Bronchial epithelial cell (primary cell): ENCODE results near the gene PEX14. TPM values are rescaled to one million over a fixed set of nuclear protein-coding genes. Genes with fewer than 3 reads are reported as not detected.

Experiments
- DNase-seq: peaks from one replicate; pipeline ENCODE4 v3.0.0-alpha.2; 2010; ENCODE audit warnings: low read depth
- FAIRE-seq: peaks from 2 replicates; lab custom pipeline; 2011; peaks lifted over from hg19 to GRCh38; lab: Jason Lieb, UNC
- H3K27me3 ChIP-seq: 2 replicates; pipeline ENCODE4 v1.5.1; 2011; ENCODE audit warnings: low read length; ENCODE audit not compliant: control insufficient read depth, insufficient read depth
- H3K36me3 ChIP-seq: 2 replicates; pipeline ENCODE4 v1.5.1; 2011; ENCODE audit warnings: low read length; ENCODE audit not compliant: control insufficient read depth, insufficient read depth
- H3K4me3 ChIP-seq: 2 replicates; pipeline ENCODE4 v1.5.1; 2011; ENCODE audit warnings: mild to moderate bottlenecking, low read depth, low read length, control low read depth
- total RNA-seq: library from RNA; depleted of rRNA; stranded (reverse); fragments of >200 nt; gene quantifications from 2 replicates; pipeline ENCODE4 v1.2.1, GENCODE V29; 2014
- TF ChIP-seq, protein P1 (sequence below): IDR thresholded peaks from 2 replicates; pipeline ENCODE4 v1.5.1; 2011; ENCODE audit warnings: mild to moderate bottlenecking, moderate library complexity, low read length, control low read depth, inconsistent platforms; ENCODE audit not compliant: insufficient read depth, severe bottlenecking

PEX14 gene
- total RNA-seq, 1 donor from 2014 or later, result 8.7 TPM

- TF ChIP-seq, protein P1, sequence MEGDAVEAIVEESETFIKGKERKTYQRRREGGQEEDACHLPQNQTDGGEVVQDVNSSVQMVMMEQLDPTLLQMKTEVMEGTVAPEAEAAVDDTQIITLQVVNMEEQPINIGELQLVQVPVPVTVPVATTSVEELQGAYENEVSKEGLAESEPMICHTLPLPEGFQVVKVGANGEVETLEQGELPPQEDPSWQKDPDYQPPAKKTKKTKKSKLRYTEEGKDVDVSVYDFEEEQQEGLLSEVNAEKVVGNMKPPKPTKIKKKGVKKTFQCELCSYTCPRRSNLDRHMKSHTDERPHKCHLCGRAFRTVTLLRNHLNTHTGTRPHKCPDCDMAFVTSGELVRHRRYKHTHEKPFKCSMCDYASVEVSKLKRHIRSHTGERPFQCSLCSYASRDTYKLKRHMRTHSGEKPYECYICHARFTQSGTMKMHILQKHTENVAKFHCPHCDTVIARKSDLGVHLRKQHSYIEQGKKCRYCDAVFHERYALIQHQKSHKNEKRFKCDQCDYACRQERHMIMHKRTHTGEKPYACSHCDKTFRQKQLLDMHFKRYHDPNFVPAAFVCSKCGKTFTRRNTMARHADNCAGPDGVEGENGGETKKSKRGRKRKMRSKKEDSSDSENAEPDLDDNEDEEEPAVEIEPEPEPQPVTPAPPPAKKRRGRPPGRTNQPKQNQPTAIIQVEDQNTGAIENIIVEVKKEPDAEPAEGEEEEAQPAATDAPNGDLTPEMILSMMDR, result peak; percentile 3
- no peak for DNase-seq
These were observed 123.6 kb downstream of the PEX14 start for GRCh38 chr1:10598389-10598702.

GRCh38 chr1:10599194-10599861, 124.6 kb downstream of the PEX14 start:
- TF ChIP-seq, protein P1, result no peak
- no peaks in the 10 kb centered on the region for H3K27me3 ChIP-seq
- no peak for FAIRE-seq
- H3K4me3 ChIP-seq, result no peak overlapping the region
- H3K36me3 ChIP-seq, result peaks cover 1% of the 10 kb centered on the region
- DNase-seq, result peak; percentile 89

More at GRCh38 chr1:10598389-10598702, 123.6 kb downstream of the PEX14 start:
- no peak for FAIRE-seq
- H3K4me3 ChIP-seq, result no peak overlapping the region
- peaks cover 1% of the 10 kb centered on the region for H3K36me3 ChIP-seq
- no peaks in the 10 kb centered on the region for H3K27me3 ChIP-seq

DNA sequence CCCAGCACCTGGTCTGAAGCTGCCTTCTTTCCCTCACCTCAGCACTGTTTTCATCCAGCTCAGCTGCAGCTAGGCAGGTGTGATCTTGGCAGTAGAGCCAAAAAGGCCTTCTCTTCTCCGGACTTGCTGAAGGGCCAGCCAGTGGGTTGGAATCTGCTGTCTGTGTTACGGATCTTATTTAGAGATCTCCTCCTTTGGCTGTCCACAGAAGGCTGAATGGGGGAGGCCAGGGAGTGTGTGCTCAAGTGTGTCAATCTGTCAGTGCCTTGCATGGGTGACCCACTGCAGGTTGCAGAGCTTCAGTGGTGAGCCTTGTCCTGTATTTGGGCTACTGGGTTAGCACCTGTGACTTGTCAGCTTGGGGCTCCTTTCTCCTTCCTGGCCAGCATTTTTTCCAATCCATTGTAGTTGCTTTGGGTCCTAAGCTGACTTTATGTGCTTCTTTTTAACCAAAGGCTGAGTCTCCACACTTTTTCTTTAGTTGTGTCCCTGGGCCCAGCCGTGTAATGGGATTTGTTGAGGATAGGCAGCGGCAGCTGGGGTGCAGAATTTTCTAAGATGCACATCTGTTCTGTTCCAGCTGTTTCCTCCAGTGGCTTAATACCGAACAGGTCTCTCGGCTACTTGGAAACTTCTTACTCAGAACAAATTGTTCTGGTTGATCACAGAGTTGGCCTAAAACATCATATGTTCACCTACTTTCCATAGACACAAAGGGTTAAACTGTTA, 126.8 kb downstream of the PEX14 start:
- no peak overlapping the region for H3K4me3 ChIP-seq
- peaks cover 1% of the 10 kb centered on the region for H3K36me3 ChIP-seq
- no peaks in the 10 kb centered on the region for H3K27me3 ChIP-seq
- FAIRE-seq, result no peak
- no peak for DNase-seq
- TF ChIP-seq, protein P1, result no peak

DNA sequence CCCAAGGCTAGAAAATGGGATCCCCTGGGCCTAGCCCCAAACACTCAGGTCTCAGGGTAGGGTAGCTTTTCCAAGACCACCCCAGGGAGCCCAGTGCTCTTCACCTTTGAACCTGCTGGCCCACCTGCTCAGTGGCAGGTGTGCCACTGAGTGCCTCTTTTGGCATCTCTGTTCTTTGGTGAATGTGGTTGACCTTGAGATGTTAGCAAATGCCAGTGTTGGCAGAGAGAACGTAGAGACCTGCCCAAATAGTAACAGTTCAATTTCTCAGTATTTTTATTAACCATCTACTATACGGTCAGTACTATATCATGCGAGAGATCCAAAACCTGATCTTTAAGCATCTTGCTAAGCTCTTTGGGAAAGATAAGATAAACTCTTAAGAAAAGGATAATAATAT, 128.2 kb downstream of the PEX14 start:
- FAIRE-seq (no peak), DNase-seq (no peak)
- no peak overlapping the region for H3K4me3 ChIP-seq
- peaks cover 1% of the 10 kb centered on the region for H3K36me3 ChIP-seq
- TF ChIP-seq, protein P1, result no peak
- no peaks in the 10 kb centered on the region for H3K27me3 ChIP-seq

GRCh38 chr1:10604966-10605365, 130.2 kb downstream of the PEX14 start:
- TF ChIP-seq, protein P1, result no peak
- H3K27me3 ChIP-seq, result no peaks in the 10 kb centered on the region
- H3K36me3 ChIP-seq, result peaks cover 1% of the 10 kb centered on the region
- FAIRE-seq (no peak), DNase-seq (no peak)
- H3K4me3 ChIP-seq, result no peak overlapping the region
